IPS-20b (cell line): ENCODE measurements around the gene PLEKHA5.
"Not testable (repeated sequence)": the region's sequence is repeated elsewhere in the genome, so short reads cannot be mapped to it uniquely, and the experiment has no call there.

Source experiments
- H3K27ac ChIP-seq: one replicate; pipeline ENCODE4 v1.5.1; 2013; ENCODE audit warnings: low read length
- H3K27me3 ChIP-seq: 2 replicates; pipeline ENCODE4 v1.6.1; 2013; ENCODE audit warnings: mild to moderate bottlenecking, low read length, inconsistent platforms; ENCODE audit not compliant: insufficient read depth
- H3K36me3 ChIP-seq: 2 replicates; pipeline ENCODE4 v1.6.1; 2013; ENCODE audit warnings: low read depth, mild to moderate bottlenecking, inconsistent platforms, low read length, moderate library complexity; ENCODE audit not compliant: insufficient read depth
- H3K4me1 ChIP-seq: 2 replicates; pipeline ENCODE4 v1.6.1; 2013; ENCODE audit warnings: mild to moderate bottlenecking, control low read depth, inconsistent platforms, low read length, moderate library complexity; ENCODE audit not compliant: insufficient read depth
- H3K4me3 ChIP-seq: 2 replicates; pipeline ENCODE4 v1.5.1; 2013; ENCODE audit warnings: mild to moderate bottlenecking, low read length, inconsistent platforms
- H3K9ac ChIP-seq: 2 replicates; pipeline ENCODE4 v1.6.1; 2013; ENCODE audit warnings: low read depth, mild to moderate bottlenecking, inconsistent platforms, low read length, moderate library complexity
- H3K9me3 ChIP-seq: 2 replicates; pipeline ENCODE4 v1.6.1; 2013; ENCODE audit warnings: mild to moderate bottlenecking, low read depth, low read length, inconsistent platforms; ENCODE audit not compliant: insufficient read depth

PLEKHA5 gene

DNA sequence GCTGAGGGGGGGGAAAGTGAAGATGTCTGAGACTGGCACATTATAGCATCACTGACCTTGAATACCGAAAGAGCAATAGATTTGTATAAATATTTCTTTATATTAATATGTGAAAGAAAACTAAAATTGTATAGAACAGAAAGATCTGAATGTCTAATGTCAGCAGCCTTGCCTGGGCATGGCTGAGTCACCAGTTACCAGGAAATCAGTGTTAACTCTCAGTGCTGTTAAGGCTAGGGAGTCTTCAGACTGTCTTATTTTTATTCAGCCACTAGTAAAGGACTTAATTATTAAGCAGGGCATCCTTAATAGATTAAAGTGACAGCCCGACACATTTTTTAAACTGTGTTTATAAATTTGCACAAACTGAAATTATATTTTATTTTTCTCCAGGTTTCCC, 186.9 kb downstream of the PLEKHA5 start:
- Histone ChIP-seq H3K36me3 (peaks cover 5% of the 10 kb centered on the region; the same call in 1 of the 2 replicates), H3K27ac (no peak overlapping the region), H3K4me1 (no peaks in the 10 kb centered on the region), H3K27me3 (no peaks in the 10 kb centered on the region), H3K9ac (no peak overlapping the region), H3K9me3 (no peaks in the 10 kb centered on the region), H3K4me3 (no peak overlapping the region)

DNA sequence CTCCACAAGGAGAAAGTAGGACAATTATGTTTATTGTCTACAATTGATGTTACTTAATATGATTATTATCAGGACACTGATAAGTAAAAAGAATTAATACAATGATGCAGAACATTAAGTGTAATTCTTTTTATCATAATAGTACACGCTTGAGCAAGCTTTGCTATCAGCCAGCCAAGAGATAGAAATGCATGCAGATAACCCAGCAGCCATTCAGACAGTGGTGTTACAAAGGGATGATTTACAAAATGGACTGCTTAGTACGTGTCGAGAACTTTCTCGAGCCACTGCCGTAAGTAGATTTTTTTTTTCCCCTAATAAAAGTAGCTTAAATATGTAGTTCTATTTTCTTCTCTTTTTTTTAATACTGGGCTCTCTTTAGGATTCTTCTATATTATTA, 192.8 kb downstream of the PLEKHA5 start:
- Histone ChIP-seq H3K9me3 (no peaks in the 10 kb centered on the region), H3K27ac (no peak overlapping the region), H3K4me3 (no peak overlapping the region), H3K27me3 (no peaks in the 10 kb centered on the region), H3K36me3 (peaks cover 53% of the 10 kb centered on the region), H3K9ac (no peak overlapping the region), H3K4me1 (no peaks in the 10 kb centered on the region)

DNA sequence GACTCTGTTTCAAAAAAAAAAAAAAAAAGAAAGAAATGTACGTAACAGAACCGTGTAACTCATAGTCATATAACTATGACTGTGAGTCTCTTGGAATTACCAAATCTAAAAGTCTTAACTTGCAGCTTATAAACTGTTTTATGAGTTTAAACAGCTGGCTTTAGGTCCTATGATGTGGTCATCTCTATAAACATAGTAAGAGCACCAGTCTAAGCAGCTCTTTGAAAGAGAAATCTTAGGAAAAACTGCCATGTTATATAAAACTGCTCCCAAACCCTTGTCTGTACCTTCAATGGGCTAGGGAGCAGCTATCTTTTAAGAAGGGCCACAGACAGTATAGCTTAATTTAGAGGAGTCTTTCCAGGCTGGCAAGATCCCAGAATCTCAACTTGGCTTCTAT, 194.3 kb downstream of the PLEKHA5 start:
- Histone ChIP-seq H3K9me3 (no peaks in the 10 kb centered on the region), H3K36me3 (peaks cover 53% of the 10 kb centered on the region), H3K9ac (no peak overlapping the region), H3K27me3 (no peaks in the 10 kb centered on the region), H3K4me3 (no peak overlapping the region), H3K27ac (no peak overlapping the region), H3K4me1 (no peaks in the 10 kb centered on the region)

DNA sequence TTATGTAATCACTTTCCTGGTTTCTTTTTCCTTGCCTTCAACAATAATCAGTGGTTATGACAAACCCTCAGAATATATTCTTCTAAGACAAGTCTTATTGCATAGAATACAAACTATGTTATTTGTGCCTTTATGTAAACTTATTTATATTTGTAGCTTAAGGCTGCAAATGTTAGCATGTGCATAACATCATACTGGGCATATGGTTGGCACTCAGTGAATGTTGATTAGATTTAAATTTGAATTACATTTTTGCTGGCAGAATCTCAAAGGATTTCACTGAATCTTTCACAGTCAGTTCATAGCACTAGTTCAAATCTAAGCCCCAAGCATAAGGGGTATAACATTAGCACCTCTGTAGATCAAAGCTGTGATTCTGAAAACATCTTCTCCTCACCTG, 196.6 kb downstream of the PLEKHA5 start:
- Histone ChIP-seq H3K36me3 (peaks cover 49% of the 10 kb centered on the region), H3K27ac (no peak overlapping the region), H3K9ac (no peak overlapping the region), H3K4me1 (no peaks in the 10 kb centered on the region), H3K27me3 (no peaks in the 10 kb centered on the region), H3K9me3 (no peaks in the 10 kb centered on the region), H3K4me3 (no peak overlapping the region)

DNA sequence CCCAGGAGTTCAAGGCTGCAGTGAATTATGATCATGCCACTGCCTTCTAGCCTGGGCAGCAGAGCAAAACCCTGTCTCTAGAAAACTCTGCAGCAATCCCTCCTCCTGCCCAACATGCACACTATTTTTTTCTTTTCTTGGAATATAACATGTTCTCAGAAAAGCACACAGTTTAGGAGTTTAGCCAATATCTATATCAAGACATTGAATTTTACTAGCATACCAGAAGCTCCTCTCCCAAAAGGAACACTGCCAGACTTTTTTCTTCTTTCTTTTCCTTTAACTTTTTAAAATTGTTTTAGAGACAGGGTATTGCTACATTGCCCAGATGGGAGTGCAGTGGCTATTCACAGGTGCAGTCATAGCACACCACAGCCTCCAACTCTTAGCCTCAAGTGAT, 202.7 kb downstream of the PLEKHA5 start:
- Histone ChIP-seq H3K9me3 (no peaks in the 10 kb centered on the region), H3K4me3 (no peak overlapping the region), H3K9ac (no peak overlapping the region), H3K36me3 (peaks cover 36% of the 10 kb centered on the region), H3K27ac (no peak overlapping the region), H3K27me3 (no peaks in the 10 kb centered on the region), H3K4me1 (no peaks in the 10 kb centered on the region)

DNA sequence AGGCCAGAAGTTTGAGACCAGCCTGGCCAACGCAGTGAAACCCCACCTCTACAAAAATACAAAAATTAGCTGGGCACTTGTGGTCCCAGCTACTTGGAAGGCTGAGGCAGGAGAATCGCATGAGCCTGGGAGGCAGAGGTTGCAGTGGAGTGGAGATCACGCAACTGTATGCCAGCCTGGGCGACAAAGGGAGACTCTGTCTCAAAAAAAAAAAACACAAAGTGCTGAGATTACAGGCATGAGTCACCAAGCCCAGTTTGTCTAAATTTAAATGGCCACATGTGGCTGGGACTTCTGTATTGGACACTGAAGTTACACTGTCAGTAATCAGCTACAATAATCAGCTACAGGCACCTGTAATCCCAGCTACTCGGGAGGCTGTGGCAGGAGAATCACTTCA, 208.9 kb downstream of the PLEKHA5 start:
- Histone ChIP-seq H3K4me3 (no peak overlapping the region), H3K27ac (no peak overlapping the region), H3K27me3 (no peaks in the 10 kb centered on the region), H3K9ac (no peak overlapping the region), H3K9me3 (peaks cover 3% of the 10 kb centered on the region; the same call in 1 of the 2 replicates), H3K4me1 (no peaks in the 10 kb centered on the region), H3K36me3 (peaks cover 56% of the 10 kb centered on the region)

DNA sequence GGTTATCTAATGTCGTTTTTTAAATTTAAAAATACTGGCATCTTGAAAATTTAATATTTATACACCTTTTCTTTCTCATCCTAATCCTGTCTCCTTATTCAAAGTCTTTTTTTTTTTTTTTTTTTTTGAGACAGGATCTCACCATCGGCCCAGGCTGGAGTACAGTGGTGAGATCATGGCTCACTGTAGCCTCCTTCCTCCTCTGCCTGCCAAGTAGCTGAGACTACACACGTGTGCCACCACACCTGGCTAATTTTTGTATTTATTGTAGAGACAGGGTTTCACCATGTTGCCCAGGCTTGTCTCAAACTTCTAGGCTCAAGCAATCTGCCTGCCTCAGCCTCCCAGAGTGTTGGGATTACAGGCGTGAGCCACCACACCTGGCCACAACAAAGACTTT, 221.3 kb downstream of the PLEKHA5 start:
- not testable (repeated sequence) for H3K27me3 ChIP-seq, H3K9ac ChIP-seq, H3K4me1 ChIP-seq, H3K4me3 ChIP-seq, H3K9me3 ChIP-seq, H3K27ac ChIP-seq
- peaks cover 81% of the 10 kb centered on the region for H3K36me3 ChIP-seq

DNA sequence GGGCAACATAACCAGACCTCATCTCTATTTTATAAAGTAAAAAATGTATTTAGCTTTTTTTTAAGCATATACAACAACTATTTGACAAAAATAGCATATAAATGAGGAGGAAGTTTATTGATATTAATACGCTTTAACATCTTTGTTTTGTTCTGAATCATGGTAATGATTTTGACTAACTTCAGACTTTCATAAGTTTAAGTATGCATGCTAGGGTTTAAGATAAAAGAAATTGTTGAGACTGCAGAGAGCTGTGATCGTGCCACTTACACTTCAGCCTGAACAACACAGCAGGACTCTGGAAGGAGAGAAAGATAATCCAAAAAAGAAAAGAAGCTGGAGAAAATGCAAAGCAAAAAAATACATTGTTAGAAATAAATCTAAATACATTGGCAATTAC, 221.8 kb downstream of the PLEKHA5 start:
- no peaks in the 10 kb centered on the region; the same call in 1 of the 2 replicates for H3K9me3 ChIP-seq
- H3K27me3 ChIP-seq: no peaks in the 10 kb centered on the region
- H3K4me3 ChIP-seq: no peak overlapping the region
- no peaks in the 10 kb centered on the region for H3K4me1 ChIP-seq
- H3K9ac ChIP-seq: no peak overlapping the region
- no peak overlapping the region for H3K27ac ChIP-seq
- peaks cover 81% of the 10 kb centered on the region for H3K36me3 ChIP-seq

DNA sequence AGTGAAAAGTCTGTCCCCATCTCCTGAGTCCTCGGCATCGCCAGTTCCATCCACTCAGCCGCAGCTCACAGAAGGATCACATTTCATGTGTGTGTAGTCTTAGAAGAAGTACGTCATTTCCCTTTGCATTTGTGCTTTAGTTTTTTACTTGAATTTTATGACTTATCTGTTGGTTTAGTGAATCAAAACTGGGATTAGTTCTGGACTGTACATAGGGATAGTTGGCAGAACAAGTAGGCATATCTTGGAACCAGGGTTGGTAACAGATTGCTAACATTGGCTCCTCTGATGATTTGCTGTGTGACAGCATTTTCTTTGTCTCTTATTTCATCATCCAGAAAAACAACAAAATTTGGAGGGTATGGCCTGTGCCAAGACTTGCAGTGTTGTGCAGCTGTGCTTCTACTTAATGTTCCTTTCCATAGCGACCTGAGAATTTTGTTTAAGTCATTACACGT, 240.2 kb downstream of the PLEKHA5 start:
- Histone ChIP-seq H3K27ac (no peak overlapping the region), H3K4me1 (no peaks in the 10 kb centered on the region), H3K9me3 (no peaks in the 10 kb centered on the region), H3K9ac (no peak overlapping the region), H3K36me3 (peaks cover 77% of the 10 kb centered on the region), H3K27me3 (no peaks in the 10 kb centered on the region), H3K4me3 (no peak overlapping the region)

DNA sequence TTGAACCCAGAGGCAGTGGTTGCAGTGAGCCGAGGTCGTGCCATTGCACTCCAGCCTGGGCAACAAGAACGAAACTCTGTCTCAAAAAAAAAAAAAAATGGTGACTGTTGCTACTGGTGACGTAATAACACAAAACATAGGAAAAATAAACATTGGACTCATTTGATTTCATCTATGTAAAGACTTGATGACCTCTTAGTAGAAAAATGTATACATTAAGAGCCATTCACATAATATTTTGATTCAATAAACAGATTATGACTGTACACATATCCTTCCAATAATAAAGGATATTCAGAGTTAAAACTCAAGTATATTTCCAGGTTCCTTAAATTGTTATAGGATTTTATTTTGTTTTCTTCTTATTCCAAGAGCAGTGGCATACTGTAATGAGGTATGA, 244.1 kb downstream of the PLEKHA5 start:
- Histone ChIP-seq H3K36me3 (peaks cover 75% of the 10 kb centered on the region), H3K4me3 (no peak overlapping the region), H3K27ac (no peak overlapping the region), H3K4me1 (no peaks in the 10 kb centered on the region), H3K27me3 (no peaks in the 10 kb centered on the region), H3K9me3 (no peaks in the 10 kb centered on the region), H3K9ac (no peak overlapping the region)

DNA sequence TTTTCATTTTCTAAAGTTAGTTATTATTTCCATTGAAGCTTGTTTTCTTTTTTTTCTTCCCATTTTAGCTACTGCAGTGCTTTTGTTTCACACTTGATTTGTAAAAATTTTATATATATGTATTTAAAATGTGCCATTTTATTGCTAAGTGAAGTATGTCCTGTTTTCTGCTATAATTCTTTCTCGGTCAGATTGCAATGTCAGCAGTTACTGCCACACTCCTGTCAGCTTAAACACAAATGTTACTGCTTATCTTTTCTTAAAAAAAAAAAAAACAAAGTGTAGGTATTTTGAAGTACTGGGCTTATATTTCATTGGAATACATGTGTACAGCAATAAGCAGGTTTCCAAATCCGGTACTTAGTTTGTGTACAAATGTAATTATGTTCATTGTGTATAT, 246.4 kb downstream of the PLEKHA5 start:
- Histone ChIP-seq H3K27me3 (no peaks in the 10 kb centered on the region), H3K27ac (no peak overlapping the region), H3K9me3 (no peaks in the 10 kb centered on the region), H3K9ac (no peak overlapping the region), H3K4me3 (no peak overlapping the region), H3K4me1 (no peaks in the 10 kb centered on the region), H3K36me3 (peaks cover 62% of the 10 kb centered on the region)

DNA sequence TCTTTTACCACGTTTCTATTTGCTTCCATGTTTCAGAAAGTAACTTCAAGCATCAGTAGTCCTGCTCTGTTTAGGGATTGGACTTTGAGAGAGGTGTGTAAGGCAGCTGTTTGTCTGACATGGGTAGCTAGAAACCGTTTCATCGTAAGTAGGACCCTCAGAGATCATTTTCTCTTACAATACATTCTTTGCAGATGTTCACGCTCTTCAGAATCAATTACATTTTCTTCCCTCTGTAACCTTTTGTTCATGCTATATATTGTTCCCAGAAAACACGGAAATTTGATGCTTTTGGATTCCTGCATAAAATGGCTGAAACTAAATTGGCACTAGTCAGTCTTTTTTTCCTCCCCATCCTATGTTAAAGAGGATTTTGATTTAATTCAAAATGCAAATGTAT, 247.2 kb downstream of the PLEKHA5 start:
- no peaks in the 10 kb centered on the region for H3K27me3 ChIP-seq
- no peak overlapping the region for H3K4me3 ChIP-seq
- H3K9me3 ChIP-seq: no peaks in the 10 kb centered on the region
- peaks cover 5% of the 10 kb centered on the region; the same call in 1 of the 2 replicates for H3K4me1 ChIP-seq
- H3K36me3 ChIP-seq: peaks cover 54% of the 10 kb centered on the region
- H3K9ac ChIP-seq: no peak overlapping the region
- no peak overlapping the region for H3K27ac ChIP-seq

DNA sequence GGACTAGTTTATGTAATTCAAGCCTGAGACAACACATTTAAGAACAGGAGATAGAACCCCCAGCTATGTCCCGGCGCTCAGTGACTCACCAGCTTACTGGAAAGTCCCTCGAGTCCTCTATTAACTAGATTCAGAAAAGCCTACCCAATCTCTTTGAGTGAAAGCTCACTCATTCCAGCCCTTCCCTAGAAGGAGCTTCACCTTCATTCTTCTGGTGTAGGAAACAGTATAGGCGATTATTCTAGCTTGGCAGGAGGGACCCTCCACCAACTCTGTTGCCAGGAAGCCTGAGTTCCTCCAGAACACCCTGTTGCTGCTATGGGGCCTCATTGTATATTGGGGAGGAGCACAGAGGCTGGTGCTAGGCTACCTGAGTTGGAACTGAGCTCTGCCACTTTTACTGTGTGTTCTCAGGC, 252.6 kb downstream of the PLEKHA5 start:
- H3K9me3 ChIP-seq: no peaks in the 10 kb centered on the region
- H3K4me1 ChIP-seq: peaks cover 11% of the 10 kb centered on the region; the same call in 1 of the 2 replicates
- no peak overlapping the region for H3K27ac ChIP-seq
- peaks cover 16% of the 10 kb centered on the region for H3K36me3 ChIP-seq
- no peak overlapping the region for H3K9ac ChIP-seq
- H3K27me3 ChIP-seq: no peaks in the 10 kb centered on the region
- no peak overlapping the region for H3K4me3 ChIP-seq
